CD4-positive, alpha-beta T cell treated with Interleukin-6 at 100 ng/mL for 8 hours (primary cell): ENCODE results near the gene CPNE2.

Experiments
- DNase-seq: peaks from one replicate; pipeline ENCODE4 v3.0.0-alpha.2; 2020; ENCODE audit warnings: mixed read lengths, low spot score

The CPNE2 gene

GRCh38 chr16:57144027-57144426 lies 51.6 kb downstream of the CPNE2 start:
- DNase-seq, result no peak

- no peak for DNase-seq
Measured at GRCh38 chr16:57145046-57146021, 53.0 kb downstream of the CPNE2 start.

- DNase-seq, result no peak
Measured at GRCh38 chr16:57146040-57146647, 53.8 kb downstream of the CPNE2 start.

- DNase-seq, result no peak
Measured at GRCh38 chr16:57146735-57147134, 54.4 kb downstream of the CPNE2 start.

DNA sequence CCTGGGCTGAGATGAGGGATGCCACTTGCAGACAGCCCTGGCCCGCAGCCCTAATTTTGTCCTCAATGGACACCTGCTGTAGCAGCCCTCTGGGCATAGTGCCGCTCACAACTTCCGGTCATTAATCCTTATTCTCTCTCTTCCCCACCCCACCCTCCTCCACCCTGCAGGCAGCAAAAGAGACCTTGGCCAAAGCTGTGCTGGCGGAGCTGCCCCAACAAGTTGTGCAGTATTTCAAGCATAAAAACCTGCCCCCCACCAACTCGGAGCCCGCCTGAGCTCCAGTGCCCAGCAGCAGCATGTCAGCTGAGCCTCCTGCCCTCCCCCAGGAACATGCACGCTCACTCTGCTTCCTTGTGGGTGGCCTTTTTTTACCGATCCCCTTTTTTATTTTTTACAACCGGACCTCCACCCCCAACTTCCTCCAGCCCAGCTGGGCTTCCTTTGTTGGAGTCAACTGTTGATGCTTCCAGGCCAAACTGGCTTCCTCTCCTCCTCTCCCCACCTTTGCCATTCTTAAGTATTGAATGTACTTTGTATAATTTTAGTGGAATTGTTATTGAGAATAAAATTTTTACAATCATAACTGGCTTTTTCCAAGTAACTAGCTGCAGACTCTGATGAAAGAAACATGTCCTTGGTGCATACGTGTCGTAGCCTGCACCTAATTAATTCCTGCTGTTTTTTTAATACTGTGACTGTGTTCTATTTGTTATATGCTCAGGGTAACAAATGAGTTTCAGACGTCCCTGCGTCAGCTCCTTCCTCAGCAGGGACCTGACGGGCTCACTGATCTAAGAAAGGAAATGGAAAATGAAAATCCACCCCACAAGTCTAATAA lies 55.2 kb downstream of the CPNE2 start:
- no peak for DNase-seq

GRCh38 chr16:57148481-57148880 lies 56.1 kb downstream of the CPNE2 start:
- no peak for DNase-seq

DNA sequence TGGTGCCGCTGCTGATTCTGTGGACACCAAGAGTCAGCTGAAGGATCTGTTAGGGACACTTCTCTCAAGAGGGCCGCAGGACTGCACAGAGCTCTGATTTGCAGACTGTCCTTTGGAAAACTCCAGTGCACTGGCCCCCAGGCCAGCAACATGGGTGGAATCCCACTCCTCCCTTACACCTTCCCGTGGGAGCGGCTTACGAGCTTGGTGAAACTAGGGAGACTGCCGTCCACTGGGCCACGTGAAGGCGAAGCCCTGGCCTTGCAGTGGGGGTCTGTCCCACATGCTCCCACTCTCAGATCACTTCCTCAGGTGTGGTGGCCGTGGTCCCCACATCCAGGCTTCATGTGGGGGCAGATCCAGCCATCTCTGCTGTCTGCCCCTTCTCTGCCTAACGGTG lies 57.0 kb downstream of the CPNE2 start:
- no peak for DNase-seq

DNA sequence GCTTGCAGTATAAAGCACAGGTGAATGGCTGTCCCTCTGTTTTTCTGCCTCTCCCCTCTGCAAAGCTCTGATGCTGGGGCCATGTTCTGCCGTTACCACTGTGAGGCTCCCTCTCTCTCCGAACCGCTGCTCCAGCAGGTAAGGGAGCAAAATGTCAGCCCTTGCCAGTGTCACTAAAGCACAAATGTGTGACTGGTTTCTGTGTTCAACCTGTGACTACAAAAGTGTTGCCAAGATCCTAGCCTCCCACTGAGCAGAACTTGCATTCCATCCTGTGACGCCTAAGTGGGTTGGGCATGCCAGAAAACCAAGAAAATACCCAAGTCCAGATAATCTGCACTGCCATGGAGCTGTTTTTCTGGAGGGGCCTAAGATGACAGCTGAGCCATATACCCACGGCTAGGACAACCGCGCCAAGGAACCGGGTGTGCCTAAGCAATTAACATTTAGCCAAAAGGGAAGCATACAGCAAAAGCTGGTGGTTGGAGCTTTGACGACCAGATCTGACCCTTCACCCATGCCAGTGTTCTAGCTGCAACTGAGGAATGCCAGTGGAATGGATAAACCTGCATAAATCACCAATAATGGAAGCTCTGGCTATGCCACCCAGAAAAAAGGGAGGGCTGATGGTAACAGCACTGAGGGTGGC lies 58.4 kb downstream of the CPNE2 start:
- DNase-seq, result no peak

GRCh38 chr16:57151369-57151768 lies 59.0 kb downstream of the CPNE2 start:
- no peak for DNase-seq

DNA sequence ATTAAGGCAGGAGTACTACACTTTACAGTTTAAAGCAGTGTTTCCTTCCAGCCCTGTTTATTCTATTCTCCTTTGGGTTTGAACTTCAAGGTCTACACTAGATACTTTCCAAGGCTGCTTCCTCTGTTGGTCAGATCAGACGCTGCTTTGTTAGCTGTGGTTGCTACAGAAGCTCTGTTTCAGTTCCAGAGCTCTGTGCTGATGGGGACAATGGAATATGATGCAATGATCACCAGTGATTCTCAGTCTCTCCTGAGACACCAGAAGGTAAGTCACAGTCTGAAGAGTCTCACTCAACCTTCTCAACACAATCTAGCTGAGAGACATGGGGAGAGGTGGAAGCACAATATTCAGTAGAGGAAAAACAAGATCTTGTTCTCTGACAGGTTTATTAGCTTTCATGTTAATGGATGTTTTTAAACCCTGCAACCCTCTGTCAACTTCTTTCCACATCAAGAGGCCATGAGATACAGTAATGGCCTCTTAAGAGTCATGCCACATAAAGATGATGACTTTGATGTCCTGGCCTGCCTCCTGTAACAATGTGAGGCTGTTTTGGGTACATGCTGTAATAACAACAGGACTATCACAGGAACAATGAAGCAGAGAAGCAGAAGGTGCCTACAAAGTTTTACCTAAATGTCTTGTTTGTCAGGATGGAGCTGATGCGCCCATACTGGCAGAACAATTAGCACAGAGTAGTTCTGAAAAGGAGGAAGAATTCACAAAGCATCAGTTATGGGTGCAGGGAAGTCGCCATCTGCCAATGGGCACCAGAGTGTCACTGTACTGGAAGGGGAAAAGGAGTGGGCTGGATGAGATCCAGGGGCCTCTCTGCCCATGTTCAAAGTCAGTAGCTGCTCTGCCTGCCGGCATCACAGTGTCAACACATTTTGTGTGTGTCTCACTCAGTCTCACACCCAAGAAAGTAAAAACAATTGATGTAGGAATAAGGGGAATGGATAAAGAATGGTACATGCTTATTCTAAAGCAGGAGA lies 60.0 kb downstream of the CPNE2 start:
- DNase-seq, result no peak

GRCh38 chr16:57153841-57154240 lies 61.5 kb downstream of the CPNE2 start:
- DNase-seq, result no peak

- no peak for DNase-seq
Measured at GRCh38 chr16:57155702-57156350, 63.4 kb downstream of the CPNE2 start.

GRCh38 chr16:57156351-57156703 lies 63.9 kb downstream of the CPNE2 start:
- no peak for DNase-seq

- DNase-seq, result no peak
Measured at GRCh38 chr16:57157533-57157932, 65.2 kb downstream of the CPNE2 start.

DNA sequence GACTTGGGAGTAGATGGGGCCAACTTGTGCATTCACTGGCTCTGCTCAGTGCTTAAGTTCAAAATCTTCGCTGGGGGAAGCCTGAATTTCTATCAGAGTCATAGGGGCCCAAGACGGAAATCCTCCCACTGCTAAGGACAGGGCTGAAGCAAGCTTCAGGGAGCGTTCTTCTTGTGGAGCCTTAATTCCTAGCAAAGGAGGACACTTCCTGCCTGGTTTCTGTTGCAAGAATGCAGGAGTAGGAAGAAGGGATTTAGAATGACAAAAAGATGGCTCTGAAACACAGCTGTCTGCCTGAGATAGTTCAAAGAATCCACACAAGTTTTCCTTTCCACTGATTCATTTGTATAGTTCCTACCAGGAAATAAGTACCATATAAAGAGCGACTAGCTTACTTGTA lies 67.1 kb downstream of the CPNE2 start:
- no peak for DNase-seq

DNA sequence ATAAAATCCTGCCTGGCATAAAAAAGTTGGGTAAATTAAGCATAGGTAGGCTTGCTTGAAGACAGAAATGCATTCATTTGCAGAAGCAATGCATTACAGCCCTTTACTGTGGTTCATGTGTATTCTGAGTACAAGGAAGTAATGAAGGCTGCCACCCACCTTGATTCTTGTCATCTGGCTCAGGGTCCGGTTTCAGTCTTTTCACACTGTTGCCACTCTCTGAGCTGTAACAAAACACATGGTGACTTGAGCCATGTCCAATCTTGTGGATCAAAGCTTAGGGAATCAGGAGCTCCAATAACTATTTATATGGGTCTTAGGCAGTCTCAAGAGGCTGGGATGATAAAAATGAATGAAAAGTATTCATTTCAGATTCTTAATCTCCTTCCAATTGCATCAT lies 71.5 kb downstream of the CPNE2 start:
- DNase-seq, result no peak

GRCh38 chr16:57165483-57165882 lies 73.1 kb downstream of the CPNE2 start:
- DNase-seq, result no peak

DNA sequence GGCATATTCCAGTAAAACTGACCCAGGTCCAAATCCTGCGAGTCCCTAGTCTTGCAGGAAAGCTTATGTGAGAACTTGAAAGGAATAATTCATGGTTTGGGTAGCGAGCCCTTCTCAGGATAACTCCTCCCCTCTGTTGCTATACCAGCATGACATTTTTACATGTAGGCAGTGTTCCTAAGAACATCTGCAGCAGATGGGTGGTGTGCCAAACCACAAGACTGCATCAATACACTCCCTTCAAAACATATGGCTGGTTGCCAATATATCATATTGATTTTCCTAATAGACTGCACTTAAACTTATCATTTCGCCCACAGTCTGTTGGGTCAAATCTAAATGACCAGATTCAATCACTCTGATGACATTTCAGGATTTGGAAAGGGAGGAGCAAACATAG lies 73.6 kb downstream of the CPNE2 start:
- DNase-seq, result no peak

- DNase-seq, result no peak
Measured at GRCh38 chr16:57166451-57166850, 74.1 kb downstream of the CPNE2 start.

DNA sequence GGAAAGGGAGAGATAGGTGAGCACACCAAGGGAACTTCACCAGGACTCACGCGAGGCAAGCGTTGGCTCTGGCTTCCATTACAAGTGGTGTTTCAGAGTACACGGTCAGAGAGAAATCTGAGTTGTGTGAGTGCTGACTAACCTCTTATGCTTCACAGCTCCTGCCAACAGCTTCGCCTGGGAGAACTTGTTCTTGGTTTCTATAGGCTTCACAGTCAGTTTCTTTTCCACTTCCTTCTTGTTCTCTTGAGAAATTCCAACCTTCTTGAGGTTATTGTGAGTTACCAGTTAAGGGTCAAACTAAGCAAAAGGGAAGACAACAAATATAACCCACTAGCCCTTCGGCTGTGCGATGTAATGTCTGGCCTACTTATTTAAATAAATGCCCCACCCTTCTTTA lies 74.6 kb downstream of the CPNE2 start:
- DNase-seq, result no peak
